HG02642 (cell line): ENCODE measurements around the gene FEZF1.
"Not testable (repeated sequence)": the region's sequence is repeated elsewhere in the genome, so short reads cannot be mapped to it uniquely, and the experiment has no call there.

Experiments
- ATAC-seq: cut with Tn5 transposase; IDR thresholded peaks from one replicate; pipeline ENCODE4 v1.9.1; 2021; ENCODE audit warnings: mild to moderate bottlenecking; ENCODE audit not compliant: unreplicated experiment, poor library complexity

FEZF1 gene

DNA sequence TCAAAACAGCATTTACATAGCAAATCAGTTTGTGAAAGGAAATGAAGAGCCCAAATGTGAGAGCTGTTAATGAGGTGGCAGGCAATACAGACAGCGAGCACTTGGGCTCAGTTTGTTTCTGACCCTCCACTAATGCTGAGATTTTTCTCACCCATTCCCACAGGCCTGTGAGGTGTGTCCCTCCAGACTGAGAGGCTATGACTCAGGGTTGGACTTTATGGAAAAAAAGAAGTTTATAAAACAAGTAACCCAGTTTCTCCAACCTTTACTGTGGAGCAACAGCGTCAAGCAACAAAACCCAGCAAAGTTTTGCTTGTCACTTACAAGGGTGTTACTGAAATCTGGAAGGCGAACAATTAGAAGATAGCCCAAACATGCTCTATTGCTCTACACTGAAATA lies 4.9 kb upstream of the FEZF1 start:
- ATAC-seq, result no peak

DNA sequence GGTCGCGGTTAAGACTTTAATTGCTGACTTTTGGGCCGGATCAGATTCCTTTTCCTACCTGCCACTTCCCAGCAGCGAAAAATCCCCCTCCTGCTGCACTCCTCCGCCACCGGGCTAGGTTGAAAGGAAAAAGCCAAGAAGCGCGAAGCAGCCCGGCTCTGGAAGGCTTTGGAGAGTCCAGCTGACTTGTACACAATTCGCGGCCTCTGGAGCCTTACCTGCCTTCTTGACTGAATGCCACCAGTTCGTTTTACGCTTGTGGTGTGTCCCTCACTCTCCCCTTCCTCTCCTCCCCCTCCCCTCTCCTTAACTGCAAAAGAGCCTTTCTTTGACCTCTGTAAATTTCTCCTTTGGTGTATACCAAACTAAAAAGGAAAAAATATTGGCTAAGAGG lies 2.7 kb upstream of the FEZF1 start:
- ATAC-seq, result no peak

DNA sequence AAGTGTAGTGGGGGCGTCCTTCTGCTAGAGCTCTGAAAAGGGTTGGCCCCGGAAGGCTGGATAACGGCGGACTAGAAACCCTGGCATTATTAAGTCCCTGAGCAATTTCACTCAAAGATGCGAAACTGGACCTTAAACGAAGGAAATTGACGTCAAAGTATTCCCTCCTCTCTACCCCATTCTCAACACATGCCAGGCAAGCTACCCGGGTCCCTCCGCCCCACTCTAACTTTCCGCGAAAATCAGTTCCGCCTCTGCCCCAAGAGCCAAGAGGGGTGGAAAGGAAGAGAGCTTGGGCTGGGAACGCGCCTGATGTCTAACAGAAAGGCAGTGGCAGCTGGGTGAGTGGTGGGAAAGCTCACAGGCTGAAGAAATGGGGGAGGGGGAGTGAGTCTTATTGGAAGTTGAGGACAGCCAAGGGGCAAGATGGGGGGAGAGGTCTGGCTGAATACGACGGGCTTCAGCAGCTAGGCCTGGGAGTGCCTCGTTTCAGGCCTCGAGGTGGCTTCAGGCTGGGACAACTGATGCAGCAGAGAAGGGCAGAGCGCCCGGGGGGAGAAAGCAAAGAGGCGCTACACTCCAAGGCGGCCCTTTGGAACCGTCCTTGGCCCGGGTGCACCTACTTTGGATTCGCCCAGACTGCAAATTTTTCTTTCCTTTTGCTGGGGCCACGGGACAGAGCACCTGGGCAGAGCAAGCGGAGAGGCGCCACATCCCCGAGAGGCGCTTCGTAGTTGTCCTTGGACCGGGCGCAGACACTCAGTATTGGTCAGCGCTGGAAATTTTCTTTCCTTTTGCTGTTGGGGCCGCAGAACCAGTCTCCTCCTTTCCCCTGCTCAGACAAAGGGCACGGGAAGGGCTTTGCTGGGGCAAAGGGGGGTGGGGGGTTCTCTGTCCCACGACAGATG lies 2.0 kb upstream of the FEZF1 start:
- ATAC-seq, result no peak

DNA sequence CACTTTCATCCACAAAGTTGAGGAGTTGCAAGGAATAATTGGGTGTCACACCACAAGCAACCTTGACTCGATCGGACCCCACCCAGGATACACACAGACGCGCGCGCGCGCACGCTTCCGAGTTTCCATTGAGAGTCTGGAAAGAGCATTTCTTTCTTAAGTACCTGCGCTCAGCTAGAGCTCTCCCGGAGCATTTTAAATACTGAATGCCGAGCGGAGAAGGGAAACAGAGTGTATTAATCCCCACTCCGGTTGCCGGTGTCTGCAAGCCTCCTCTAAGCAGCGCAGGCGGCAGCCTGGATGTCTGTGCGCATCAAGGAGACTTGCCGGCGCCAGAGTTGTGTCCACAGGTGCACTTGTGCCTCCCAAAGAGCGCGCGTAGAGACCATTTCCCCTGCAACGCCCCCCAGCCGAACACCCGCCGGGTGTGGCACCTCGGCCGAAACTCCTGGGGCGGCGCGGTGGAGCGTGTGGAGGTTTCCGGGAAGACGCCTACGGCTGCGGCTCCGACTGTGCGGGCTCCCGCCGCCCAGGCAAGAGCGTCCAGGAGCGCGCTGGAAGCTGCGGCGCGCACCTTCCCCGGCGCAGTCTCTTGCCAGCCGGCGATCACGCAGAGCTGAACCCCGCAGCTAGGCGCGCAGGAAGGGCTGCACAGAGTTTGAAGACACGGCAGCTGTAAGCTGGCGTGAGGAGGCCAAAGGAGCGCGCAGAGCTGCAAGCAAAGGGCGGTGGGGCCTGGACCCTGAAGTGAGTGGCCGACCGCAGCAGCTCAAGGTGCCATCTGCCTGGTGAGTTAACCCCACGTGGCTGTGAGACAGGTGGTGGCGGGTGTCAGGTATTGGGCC lies 1.1 kb upstream of the FEZF1 start:
- ATAC-seq, result no peak

DNA sequence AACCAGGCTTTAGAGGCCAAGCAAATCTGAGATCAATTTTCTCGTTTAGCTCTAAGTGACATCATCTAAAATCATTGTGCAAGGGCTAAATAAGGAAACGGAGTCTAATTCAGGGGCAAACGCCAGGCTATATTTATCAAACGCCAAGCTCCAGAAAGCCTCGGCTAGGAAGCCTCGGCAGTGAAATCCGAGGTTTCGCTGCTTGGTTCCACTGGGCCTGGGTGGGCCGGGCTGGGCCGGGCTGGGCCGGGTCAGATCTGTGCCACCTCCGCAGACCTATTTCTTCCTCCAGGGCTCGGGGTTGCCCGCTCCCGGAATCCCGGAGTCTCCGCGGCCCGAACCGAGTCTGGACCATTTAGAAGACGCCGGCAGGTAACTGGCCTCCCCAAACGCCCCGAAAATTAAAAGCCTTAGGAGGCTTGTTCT lies 459 bp upstream of the FEZF1 start:
- ATAC-seq, result no peak

DNA sequence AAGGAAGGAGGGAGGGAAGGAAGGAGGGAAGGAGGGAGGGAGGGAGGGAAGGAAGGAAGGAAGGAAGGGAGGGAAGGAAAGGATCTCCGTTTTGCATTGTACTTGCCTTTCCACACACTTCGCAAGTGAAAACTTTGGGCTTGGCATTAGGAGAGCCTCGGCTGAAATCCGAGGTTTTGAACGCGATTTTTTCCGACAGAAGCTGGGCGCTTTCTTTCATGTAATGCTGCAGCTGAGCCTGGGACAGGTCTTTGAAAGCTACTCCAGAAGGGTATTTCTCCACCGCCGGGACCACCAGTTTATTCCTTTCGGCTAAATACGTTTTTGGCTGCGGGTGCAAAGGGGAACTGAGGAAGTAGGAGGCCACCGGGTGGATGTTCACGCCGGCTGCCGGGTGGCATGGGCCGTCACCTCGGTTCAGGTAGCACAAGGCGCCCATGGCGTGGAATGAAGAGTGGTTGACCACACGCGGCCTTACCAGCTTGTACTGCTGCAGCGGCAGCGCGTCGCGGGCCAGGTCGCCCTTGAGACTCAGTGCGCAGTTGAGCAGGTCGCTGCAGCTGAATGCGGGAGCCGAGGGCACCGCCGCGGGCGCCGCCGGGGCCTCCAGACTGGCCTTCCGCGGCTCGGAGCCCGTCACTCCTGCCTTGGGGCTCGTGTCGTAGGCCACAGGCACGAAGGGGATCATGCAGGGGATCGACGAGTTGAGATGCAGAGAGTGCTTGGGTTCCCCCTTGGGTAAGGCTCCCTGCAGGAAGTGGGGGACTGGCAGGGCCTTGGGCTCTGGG lies 825 bp downstream of the FEZF1 start:
- ATAC-seq, result no peak

DNA sequence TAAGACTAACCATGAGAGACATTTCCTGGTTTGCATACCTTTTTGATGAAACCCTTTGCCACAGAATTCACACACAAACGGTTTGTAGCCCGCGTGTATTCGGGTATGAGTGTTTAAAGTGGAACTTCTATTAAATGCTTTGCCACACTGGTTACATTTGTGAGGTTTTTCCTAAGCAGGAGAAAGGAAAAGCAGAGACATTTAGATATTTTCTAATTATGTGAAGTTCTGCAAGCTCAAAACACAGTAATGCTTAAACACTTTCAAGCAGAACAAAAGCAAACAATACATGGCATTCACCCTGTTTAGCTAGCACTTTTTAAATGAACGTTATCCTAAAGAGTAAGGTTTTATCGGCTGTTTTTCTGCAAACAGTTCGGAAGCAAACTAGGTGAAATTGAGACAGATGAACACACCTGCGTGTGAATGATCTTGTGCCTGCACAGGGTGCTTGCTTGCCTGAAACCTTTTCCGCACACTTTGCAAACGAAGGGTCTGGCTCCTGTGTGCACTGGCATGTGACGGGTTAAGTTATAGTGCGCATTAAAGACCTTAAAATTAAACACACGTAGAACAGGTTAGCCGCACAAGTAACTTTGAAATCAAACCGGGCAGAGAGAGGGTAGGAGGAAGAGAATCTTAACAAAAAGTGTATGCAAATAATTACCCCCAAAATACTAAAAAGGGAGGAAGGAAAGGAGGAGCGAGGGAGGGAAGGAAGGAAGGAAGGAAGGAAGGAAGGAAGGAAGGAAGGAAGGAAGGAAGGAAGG lies 1.6 kb downstream of the FEZF1 start:
- ATAC-seq, result no peak

DNA sequence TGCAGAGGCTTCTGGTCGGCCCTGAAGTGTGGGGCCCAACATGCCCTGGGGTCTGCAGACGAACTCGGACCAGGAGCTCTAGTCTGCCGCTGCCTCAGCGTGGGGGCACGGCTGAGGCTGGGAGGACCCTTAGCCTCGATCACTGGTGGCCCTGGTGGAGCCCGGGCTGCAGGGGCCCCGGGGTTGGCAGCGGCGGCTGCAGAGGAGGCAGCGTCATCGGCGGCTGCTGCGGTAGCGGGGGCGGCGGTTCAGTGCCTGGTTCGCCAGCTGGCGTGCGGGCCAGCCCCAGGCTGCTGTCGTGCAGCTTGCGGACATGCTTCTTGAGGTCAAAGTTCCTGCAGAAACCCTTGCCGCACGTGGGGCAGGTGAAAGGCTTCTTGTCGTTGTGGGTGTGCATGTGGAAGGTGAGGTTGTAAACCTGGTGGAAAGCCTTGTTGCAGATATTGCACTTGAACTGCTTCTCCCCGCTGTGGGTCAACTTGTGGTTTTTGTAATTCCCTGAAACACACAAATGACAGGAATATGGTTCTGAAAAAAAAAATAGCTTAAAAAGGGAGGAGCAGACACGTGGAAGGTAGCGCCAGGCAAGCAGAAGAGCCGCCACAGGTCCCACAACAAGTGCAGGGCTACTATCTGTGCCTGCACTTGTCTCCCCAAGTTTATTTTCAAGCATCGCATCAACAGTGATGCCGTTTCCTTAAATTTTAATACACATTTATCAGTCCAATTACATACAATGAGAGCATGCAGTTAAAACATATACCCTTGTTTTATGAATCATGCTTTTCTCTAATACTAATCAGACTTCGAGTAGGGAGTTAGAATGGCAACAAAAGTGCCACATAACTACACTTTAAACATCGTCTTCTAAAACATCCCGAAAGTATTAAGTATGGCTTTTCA lies 2.4 kb downstream of the FEZF1 start:
- ATAC-seq, result no peak

DNA sequence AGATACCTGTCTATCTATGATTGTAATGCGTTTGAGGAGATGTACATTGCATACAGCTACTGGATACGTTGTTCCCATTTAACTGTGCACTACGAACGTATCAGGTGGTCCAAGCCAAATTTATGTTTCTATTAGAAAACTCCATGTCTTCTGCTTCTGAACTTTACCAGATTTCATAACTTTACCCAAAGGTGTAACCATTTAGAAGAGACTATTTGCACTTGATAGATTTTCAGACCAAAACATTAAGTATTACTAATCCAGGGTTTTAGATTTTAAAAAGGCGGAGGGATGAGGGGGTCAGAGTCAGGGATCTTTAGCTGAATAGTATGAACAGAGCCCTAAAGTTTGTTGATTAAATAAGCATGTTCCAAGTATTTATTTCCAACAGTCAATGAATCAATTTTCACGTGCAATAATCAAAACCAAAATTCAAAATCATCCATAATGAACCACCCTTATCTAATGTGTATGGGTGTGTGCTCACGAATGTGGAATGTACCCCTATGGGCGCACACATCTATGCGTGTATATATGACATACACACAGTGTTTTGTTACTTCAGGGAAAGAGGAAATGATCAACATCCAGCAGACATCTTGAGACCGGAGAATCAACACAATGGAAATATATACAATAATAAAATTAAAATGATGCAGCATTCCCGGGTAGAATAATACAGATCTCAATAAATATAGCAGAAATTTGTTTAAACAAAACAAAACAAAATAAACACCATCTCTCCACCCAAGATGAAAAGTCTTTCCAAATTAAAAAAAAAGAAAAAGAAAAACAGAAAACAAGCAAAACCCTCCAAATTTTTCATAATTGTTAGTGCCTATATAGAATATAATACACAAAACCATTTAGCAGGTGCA lies 3.4 kb downstream of the FEZF1 start:
- ATAC-seq, result no peak

DNA sequence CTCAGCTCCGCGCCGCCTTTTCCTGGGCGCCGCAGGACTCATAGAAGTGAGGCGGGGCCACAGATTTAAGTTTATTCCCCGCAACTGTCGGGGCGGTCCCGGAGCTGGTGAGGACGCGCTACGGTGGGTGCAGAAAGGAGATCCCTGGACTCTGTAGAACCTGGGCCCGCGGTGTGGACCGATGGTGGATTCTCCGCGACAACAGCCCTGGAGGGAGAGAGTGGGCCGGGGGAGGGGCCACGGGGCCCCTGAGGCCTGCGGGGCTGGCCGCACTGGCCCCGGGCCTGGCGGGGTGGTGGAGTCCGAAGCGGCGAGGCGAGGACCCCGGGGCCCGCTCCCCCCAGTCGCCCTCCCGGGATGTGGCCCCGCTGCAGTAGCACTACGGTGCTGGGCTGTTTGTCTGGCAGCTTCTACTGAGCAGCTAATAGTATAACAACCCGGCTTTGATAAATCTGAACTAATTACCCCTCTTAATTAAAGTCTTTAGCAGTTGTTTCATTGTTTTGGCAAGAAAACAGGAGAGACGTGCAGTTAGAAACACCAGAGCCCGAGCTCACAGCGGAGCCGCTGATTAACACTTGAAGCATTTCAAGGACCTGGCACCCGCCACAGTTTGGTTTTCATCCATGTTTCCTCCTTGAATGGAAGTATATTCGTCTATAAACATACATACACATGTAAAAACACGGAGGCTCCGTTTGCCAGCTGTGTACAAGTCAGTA lies 4.2 kb downstream of the FEZF1 start:
- ATAC-seq, result no peak

DNA sequence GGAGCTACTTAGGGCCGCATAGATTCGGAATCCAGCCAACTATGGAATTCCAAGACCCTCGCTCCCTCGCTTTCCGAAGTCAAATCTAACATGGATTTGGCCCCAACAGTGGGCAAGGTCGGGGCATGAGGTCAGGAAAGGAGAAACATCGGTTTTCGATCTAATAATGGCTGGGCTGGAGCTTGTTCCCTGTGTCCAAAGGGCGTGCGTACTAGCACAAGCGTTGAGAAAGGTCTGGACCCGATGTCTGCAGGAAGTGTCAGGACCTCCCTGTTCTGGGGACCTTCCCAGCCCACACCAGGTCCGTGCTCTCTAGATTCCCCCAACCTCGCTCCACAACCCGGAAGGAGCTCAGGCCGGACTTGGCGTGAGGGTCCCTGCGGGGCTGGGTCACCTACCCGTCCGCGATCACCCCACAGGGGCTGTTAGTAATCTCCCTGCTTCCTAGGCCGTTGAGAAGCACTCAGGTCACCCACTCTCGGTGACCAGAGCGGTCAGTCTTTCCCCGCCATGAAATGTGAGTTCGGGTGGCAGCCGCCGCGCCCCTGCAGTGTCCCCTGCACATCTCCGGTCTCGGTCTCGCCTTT lies 4.8 kb downstream of the FEZF1 start:
- ATAC-seq, result no peak

DNA sequence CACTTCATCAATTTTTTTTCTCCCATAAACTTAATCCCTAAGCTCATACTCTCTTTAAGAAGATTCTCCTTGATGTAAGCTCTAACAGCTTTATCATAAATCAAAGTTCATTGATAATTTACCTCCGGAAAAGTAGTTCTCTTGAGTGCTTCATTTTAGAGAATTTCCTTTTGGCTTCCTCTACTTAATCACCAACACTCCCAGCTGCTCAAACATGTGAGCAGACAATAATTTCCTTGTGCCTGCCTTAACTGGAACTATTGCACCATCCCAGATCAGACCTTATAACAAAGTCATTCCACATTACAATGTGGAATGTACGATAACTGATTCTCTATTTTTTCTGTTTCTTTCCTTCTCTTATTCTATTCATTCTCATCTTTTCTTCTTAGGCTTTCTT lies 5.9 kb downstream of the FEZF1 start:
- ATAC-seq, result no peak

DNA sequence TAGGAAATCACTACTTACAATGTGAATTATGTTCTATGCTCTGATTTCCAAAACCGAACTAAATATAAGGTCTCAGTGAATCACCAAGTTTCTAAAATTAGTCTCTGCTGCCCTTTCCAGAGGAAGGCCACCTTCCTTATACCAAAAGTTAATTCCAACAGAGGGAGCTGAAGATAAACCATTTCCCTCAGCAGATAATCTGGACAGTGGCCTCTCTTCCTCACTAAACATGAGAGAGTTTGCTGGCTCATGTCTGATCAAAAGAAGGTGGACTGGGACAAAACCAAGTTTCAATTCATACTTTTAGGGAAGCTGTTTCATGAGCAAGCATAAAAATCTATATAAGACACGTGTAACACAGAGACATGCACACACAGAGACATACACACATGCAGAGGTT lies 6.4 kb downstream of the FEZF1 start:
- no peak for ATAC-seq

DNA sequence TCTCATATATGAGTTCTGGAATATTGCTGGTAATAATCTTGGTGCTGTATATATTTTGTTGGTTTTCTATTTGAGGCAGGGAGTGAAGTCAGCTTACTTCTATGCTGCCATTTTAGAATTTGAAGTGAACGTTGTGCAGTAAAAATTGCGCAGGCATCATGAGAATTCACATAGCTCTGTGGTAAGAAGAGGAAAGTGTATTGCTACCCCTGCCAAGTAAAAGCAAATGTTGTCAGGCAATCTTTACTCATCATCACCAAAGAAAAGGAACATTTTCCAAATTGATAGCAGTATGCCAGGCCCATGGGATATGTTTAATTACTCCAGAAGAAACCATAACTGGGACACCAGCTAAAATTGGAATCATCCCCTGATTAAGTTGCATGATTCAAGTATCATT lies 13.4 kb downstream of the FEZF1 start:
- no peak for ATAC-seq

DNA sequence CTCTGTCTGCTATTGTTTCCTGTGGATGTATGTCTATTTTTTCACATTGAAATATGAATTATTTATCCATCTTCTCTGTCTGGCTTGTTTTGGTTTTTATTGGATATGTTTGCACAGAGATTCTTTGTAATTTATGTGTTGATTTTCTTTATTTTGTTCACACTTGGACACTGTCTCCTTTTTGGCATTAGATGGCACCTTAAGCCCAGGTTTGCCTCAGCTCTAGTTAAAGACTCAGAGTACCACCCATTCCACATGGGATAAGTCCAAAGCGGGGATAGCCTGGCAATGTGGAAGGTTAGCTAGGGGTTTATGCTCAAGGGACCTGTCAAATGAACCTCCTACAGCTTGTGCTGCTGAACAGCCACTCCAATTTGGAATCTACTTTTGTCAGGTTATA lies 14.1 kb downstream of the FEZF1 start:
- no peak for ATAC-seq

DNA sequence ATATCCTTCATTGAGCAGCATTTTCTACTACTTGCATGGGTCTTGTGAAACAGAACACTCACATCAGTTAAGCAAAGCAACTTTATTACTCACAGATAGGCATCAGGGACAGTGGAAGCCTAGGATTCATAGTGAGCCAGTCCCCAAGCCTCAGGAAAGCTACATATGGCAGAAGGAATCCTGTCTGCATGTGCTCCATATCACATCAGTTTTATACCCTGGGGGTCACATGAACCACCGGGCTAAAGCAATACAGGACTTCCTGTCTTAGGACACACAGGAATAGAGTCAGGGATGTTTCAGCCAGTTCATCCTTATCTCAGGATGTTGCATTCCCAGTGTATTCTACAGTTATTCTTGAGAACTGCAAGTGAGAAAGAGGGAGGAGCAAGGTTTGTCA lies 15.1 kb downstream of the FEZF1 start:
- ATAC-seq, result no peak

DNA sequence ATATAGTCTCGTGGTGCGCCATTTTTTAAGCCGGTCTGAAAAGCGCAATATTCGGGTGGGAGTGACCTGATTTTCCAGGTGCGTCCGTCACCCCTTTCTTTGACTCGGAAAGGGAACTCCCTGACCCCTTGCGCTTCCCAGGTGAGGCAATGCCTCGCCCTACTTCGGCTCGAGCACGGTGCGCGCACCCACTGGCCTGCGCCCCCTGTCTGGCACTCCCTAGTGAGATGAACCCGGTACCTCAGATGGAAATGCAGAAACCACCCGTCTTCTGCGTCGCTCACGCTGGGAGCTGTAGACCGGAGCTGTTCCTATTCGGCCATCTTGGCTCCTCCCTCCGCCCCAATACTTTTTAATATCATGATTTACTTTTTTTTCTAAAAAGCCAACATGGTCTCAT lies 19.9 kb downstream of the FEZF1 start:
- ATAC-seq, result not testable (repeated sequence)
